ENCODE data around the gene FAM76A.
"Not testable (repeated sequence)": the region's sequence is repeated elsewhere in the genome, so short reads cannot be mapped to it uniquely, and the experiment has no call there.

FAM76A gene

GRCh38 chr1:27782950-27783349 lies 57.2 kb downstream of the FAM76A start:
- DNase-seq, result no peak

GRCh38 chr1:27784700-27785099 lies 58.9 kb downstream of the FAM76A start:
- no peak for DNase-seq

- DNase-seq, result no peak
Observed at GRCh38 chr1:27785781-27786455, 60.2 kb downstream of the FAM76A start.

GRCh38 chr1:27787895-27788294 lies 62.1 kb downstream of the FAM76A start:
- no peak for DNase-seq

- DNase-seq, result no peak
Observed at GRCh38 chr1:27789540-27790041, 63.8 kb downstream of the FAM76A start.

- DNase-seq, result not testable (repeated sequence)
Observed at GRCh38 chr1:27790270-27790669, 64.5 kb downstream of the FAM76A start.

- no peak for DNase-seq
Observed at GRCh38 chr1:27795601-27796000, 69.8 kb downstream of the FAM76A start.

GRCh38 chr1:27804791-27805190 lies 79.0 kb downstream of the FAM76A start:
- no peak for DNase-seq

GRCh38 chr1:27806758-27807157 lies 81.0 kb downstream of the FAM76A start:
- no peak for DNase-seq

GRCh38 chr1:27807385-27807784 lies 81.6 kb downstream of the FAM76A start:
- DNase-seq, result no peak

GRCh38 chr1:27808131-27808530 lies 82.4 kb downstream of the FAM76A start:
- DNase-seq, result not testable (repeated sequence)

- no peak for DNase-seq
Observed at GRCh38 chr1:27809883-27810282, 84.1 kb downstream of the FAM76A start.

- no peak for DNase-seq
Observed at GRCh38 chr1:27811741-27812500, 86.2 kb downstream of the FAM76A start.
